Embryonic facial prominence (tissue), 1 donor: ENCODE results near the gene ZNF205.
"Not testable (repeated sequence)": the region's sequence is repeated elsewhere in the genome, so short reads cannot be mapped to it uniquely, and the experiment has no call there.

Source experiments
- DNase-seq: peaks from one replicate; pipeline ENCODE4 v3.0.0-alpha.2; 2016; ENCODE audit errors: extremely low spot score

ZNF205 gene

DNA sequence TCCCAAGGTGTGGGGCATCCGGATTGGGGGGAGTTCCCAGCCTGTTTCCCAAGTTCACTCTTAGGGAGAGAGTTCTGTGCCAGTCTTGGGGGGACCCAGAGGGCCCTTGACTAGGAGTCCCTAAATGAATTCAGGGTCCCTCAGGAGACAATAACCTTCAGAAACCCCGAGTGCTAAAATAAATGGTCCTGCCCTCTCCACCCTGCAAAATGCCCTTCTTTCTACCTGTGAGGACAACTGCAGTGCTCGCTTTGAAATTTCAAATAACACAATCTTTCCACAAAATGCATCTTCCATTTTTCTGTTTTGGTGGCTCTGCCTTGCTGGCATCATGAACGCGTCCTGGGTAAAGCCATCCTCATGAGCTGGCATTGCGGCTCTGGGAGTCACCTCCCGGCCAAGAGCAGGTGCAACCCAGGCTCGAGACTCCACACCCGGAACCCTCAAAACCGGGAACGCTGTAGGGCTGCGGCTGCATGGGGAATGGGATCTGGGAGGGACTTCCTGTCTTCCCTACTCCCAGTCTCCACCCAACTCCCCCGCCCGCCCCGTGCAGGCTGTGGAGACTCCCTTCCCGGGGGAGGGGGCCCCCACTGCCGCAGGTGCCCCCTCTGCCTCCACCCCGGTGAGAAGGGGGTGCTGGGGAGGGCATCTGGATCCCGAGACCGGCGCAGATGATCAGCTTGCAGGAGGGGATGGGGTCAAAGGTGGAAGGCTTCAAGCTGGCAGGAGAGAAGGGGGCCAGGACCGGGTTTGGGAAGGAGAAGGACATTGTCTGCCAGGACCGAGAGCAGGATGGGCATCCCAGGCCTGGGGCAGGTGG is at the start of gene ZNF205:
ZNF205 (plus strand) TSS at position 529 of the 823 bp plus-strand sequence. CDS start 845 bp downstream, outside the sequence.
- DNase-seq: no peak

GRCh38 chr16:3063625-3064386 is 48.6 kb upstream of the ZNF205 start:
- no peak for DNase-seq

DNA sequence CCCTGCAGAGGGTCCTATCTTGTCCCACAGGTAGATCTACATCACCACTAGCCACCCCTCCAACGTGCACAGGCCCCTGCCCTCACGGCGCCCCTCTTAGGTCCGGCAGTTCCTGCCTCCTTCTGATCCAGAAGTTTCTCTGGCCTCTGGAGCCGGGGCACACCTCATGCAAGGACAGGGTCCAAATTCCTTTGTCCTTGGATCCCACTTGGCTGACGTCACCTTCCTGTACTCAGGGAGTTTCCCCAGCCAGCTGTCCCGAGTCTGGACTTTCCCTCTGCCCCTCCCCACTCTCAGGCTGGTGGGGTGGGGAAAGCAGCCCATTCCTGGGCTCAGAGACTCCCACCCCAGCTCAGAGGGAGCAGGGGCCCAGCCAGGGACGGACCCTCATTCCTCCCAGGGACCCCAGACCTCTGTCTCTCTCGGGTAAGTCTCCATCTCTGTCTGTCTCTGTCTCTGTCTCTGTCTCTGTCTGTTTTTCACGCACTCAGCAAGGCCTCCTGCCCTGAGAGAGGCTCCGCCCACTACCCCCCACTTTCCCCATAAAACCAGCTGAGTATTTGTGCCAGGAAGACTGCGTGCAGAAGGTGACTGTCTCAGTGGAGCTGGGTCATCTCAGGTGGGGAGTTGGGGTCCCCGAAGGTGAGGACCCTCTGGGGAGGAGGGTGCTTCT is 47.2 kb upstream of the ZNF205 start, which contains the start of gene IL32:
IL32 (plus strand) TSS at position 572 of the 673 bp plus-strand sequence. CDS start 172 bp downstream, outside the sequence.
- DNase-seq: no peak

DNA sequence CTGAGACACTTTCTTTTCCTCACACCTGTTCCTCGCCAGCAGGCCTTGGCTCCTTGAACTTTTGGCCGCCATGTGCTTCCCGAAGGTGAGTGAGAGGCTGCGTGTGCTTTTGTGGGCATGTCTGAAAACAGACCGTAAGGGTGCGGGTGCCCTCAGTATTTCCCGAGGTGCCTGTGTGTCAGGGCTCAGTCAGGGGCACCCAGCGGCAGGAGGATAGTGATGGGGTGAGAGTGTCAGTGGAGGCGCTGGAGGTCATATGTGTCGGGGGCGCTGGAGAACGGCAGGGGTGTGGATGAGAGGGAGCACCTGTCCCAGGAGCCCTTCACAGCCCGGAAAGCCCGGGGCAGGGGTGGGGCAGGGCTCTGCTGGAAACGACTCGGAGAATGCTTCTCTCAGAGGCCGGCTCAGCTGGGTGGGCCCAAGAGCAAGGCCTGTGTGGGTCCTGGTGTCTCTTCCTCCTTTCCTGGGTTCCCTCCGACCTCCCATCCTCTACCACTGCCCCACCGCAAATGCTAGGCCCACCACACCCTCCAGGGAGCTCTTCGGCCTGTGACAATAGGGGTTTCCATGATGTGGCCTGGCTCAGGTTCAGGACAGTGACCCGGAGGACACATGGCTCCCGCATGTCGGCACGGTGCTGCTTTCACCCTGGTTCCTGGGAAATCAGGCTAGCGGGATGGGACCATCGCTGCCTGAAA is 46.5 kb upstream of the ZNF205 start:
- no peak for DNase-seq

GRCh38 chr16:3066440-3066748 is 46.0 kb upstream of the ZNF205 start:
- no peak for DNase-seq

DNA sequence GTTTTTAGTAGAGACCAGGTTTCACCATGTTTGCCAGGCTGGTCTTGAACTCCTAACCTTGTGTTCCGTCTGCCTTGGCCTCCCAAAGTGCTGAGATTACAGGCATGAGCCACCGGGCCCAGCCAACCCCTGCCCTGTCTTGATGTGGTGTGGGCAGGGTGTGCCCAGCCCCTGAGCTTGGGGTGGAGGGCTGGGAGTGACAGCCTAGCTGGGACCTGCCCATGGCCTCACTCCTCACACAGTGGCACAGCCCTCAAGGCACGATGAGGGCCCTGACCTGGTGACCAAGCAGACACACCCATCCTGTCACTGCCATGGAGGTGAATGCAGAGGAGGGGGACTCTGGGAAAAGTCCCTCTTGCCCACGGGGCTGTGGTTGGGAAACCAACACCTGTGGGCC is 43.9 kb upstream of the ZNF205 start:
- DNase-seq: no peak

GRCh38 chr16:3069146-3069545 is 43.2 kb upstream of the ZNF205 start:
- DNase-seq: not testable (repeated sequence)

DNA sequence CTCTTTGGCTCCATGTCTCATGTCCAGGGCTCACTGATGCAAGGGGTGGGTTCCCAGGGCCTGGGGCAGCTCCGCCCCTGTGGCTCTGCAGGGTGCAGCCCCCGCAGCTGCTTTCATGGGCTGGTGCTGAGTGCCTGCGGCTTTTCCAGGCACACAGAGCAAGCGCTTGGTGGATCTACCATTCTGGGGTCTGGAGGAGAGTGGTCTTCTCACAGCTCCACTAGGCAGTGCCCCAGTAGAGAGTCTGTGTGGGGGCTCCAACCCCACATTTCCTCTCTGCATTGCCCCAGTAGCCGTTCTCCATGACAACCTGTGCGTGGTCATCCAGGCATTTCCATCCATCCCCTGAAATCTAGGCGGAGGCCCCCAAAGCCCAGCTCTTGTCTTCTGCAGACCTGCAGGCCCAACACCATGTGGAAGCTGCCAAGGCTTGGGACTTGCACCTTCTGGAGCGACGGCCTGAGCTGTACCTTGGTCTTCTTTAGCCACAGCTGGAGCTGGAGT is 41.7 kb upstream of the ZNF205 start:
- no peak for DNase-seq

- DNase-seq: no peak
Measured at GRCh38 chr16:3071655-3072054, 40.7 kb upstream of the ZNF205 start.

GRCh38 chr16:3072148-3072547 is 40.2 kb upstream of the ZNF205 start:
- not testable (repeated sequence) for DNase-seq

DNA sequence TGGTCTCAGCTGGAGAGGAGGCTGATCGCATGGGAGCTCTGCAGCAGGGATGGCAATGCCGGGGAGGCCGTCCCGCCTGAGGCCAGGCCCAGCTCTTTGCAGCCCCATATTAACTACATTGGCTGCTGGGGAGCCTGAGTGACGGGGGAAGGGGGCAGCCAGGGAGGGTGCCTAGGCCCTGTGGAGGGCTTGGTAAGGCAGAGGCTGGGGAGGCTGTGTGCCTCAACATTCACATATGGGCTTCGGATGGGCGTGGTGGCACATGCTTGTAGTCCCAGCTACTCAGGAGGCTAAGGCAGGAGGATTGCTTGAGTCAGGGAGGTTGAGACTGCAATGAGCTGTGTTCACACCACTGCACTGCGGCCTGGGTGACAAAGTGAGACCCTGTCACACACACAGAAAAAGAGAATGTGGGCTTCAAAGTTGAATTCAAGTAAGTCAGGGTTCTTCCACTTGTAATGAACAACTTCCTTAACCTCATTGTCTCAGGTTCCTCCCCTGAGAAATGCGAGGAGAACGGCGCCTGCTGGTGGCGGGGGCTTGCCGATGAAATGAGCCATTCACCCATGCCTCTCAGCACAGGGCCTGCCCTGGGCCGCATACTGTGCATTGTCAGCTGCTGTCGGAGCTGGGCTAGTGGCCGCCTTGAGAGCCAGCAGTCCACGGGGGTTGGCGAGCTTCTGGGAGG is 39.7 kb upstream of the ZNF205 start:
- not testable (repeated sequence) for DNase-seq

DNA sequence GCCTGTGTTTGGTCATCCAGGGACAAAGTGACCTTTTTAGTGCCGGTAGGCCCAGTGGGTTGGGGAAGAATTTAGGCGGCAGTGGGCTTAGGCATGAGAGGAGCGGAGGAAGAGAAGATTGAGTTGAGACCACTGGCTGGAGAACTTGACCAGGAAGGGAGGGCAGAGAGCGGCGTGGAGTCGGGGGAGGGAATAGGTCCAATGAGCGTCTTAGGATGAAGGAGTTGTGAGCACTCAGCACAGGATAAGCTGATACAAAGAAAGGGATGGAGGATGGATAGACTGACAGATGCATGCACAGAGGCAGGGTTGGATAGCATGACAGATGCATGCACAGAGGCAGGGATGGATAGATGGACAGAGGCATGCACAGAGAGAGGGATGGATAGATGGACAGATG is 38.9 kb upstream of the ZNF205 start:
- DNase-seq: no peak

GRCh38 chr16:3074860-3075522 is 37.4 kb upstream of the ZNF205 start:
- DNase-seq: no peak

- no peak for DNase-seq
Measured at GRCh38 chr16:3075523-3075915, 36.9 kb upstream of the ZNF205 start.

DNA sequence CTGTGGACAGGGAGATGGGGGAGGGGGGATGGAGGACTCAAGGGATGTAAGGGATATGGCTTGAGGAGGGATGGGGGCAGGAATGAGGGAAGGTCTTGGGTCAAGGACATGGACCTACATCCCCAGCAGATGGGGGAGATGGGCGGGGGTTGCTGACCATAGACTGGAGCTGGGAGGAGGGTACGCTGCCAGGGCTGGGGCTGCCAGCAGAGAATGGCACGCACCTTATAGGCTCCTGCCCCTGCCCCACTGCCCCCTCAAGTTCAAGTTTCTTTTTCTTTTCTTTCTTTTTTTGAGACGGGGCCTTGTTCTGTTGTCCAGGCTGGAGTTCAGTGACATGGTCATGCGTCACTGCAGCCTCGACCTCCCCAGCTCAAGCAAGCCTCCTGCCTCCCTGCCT is 36.4 kb upstream of the ZNF205 start:
- DNase-seq: not testable (repeated sequence)

GRCh38 chr16:3076577-3076976 is 35.8 kb upstream of the ZNF205 start:
- DNase-seq: no peak

- no peak for DNase-seq
Measured at GRCh38 chr16:3080024-3080423, 32.4 kb upstream of the ZNF205 start.

GRCh38 chr16:3081957-3082356 is 30.4 kb upstream of the ZNF205 start:
- not testable (repeated sequence) for DNase-seq

DNA sequence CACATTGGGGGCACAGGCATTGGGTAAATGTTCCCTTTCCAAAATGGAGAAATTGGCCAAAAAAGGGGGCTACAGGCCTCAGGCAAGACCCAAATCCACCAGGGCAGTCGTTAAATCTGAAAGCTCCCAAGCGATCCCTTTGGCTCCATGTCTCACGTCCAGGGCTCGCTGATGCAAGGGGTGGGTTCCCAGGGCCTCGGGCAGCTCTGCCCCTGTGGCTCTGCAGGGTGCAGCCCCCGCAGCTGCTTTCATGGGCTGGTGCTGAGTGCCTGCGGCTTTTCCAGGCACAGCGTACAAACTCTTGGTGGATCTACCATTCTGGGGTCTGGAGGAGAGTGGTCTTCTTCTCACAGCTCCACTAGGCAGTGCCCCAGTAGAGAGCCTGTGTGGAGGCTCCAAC is 29.0 kb upstream of the ZNF205 start:
- not testable (repeated sequence) for DNase-seq

DNA sequence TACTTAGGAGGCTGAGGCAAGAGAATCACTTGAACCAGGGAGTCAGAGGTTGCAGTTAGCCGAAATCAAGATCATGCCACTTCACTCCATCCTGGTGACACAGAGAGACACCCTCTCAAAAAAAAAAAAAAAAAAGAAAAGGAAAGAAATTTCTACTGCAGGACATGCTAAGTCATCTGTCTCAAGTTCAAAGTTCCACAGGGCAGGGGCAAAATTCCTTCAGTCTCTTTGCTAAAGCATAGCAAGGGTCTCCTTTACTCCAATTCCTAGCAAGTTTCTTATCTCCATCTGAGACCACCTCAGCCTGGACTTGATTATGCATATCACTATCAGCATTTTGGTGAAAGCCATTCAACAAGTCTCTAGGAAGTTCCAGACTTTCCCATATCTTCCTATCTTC is 27.9 kb upstream of the ZNF205 start:
- DNase-seq: no peak
